IMR-90 (cell line): Measurements from ENCODE around the gene OPHN1.
"Not testable (repeated sequence)": the region's sequence is repeated elsewhere in the genome, so short reads cannot be mapped to it uniquely, and the experiment has no call there.

ENCODE experiments used
- CEBPB ChIP-seq: IDR thresholded peaks from 2 replicates; pipeline ENCODE4 v1.6.1; 2012; ENCODE audit warnings: low read depth, low read length, improper control_type of control experiment
- CTCF ChIP-seq: conservative IDR thresholded peaks from 2 replicates; pipeline ENCODE4 v1.5.1; 2012; ENCODE audit warnings: mild to moderate bottlenecking, low read depth, low read length, improper control_type of control experiment
- ELK1 ChIP-seq: fragments of 150-350 bp; IDR thresholded peaks from 2 replicates; pipeline ENCODE4 v1.6.1; 2016; ENCODE audit warnings: low read depth, mild to moderate bottlenecking, low read length, moderate library complexity, borderline replicate concordance
- MAFK ChIP-seq: IDR thresholded peaks from 2 replicates; pipeline ENCODE4 v1.6.1; 2012; ENCODE audit warnings: low read depth, low read length, improper control_type of control experiment
- NFE2L2 ChIP-seq: fragments of 150-350 bp; IDR thresholded peaks from 2 replicates; pipeline ENCODE4 v1.6.1; 2016; ENCODE audit warnings: low read depth, mild to moderate bottlenecking, low read length
- POLR2A ChIP-seq: IDR thresholded peaks from 2 replicates; pipeline ENCODE4 v1.6.1; 2012; ENCODE audit warnings: mild to moderate bottlenecking, low read depth, low read length
- RAD21 ChIP-seq: IDR thresholded peaks from 2 replicates; pipeline ENCODE4 v1.6.1; 2012; ENCODE audit warnings: low read length, improper control_type of control experiment
- RCOR1 ChIP-seq: IDR thresholded peaks from 2 replicates; pipeline ENCODE4 v1.6.1; 2012; ENCODE audit warnings: mild to moderate bottlenecking, low read length, improper control_type of control experiment; ENCODE audit not compliant: insufficient replicate concordance
- USF2 ChIP-seq: fragments of 150-350 bp; IDR thresholded peaks from 2 replicates; pipeline ENCODE4 v1.6.1; 2017; ENCODE audit warnings: mild to moderate bottlenecking, antibody characterized with exemption, low read length, low read depth

DNA sequence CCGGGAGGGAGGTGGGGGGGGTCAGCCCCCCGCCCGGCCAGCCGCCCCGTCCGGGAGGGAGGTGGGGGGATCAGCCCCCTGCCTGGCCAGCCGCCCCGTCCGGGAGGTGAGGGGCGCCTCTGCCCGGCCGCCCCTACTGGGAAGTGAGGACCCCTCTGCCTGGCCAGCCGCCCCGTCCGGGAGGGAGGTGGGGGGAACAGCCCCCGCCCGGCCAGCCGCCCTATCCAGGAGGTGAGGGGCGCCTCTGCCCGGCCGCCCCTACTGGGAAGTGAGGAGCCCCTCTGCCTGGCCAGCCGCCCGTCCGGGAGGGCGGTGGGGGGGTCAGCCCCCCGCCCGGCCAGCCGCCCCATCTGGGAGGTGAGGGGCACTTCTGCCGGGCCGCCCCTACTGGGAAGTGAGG, 106.5 kb downstream of the OPHN1 start:
- not testable (repeated sequence) for TF ChIP-seq CTCF, USF2, MAFK, POLR2A, NFE2L2, CEBPB, RAD21, RCOR1, ELK1
